AG20443 (cell line): ENCODE data around the gene DYRK2.

Experiments used
- DNase-seq: peaks from one replicate; pipeline ENCODE4 v3.0.0; 2012; ENCODE audit warnings: low spot score, mixed read lengths

The DYRK2 gene

DNA sequence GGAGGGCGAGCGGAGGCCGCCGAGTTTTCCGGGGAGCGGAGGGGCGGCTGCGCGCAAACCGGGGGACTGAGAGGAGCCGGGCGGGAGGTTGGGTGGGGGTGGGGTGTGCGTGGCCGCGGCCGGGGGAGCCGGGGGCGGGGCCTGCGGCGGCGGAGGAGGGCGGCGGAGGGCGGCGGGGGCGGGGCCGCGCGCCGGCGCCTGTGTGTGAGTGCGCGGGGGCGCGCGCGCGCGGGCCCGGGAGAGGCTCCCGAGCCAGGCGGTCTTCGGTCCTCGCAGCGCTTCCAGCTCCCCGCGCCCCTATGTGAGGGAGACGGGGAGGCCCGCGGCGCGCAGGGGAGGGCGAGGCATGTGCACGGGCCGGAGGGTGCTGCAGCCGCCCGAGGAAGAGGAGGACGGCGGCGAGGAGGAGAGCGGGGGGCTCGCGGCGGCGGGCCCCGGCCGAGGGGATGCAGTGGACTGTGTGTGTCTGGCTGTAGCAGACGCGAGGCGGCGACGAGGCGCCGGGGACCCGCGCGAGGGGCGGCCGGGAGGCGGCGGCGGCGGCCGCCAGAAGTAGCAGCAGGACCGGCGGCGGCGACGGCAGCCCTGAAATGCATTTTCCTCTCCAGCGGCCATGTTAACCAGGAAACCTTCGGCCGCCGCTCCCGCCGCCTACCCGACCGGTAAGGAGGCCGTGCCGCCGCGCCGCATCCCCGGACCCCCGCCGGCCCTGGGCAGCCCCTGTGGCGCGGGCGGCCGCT is at the start of gene DYRK2:
Gene DYRK2, plus strand, starts transcription at position 225 of the 740 bp plus-strand sequence. Its CDS starts 389 bp downstream, at position 614.
- peak; percentile 94 for DNase-seq

DNA sequence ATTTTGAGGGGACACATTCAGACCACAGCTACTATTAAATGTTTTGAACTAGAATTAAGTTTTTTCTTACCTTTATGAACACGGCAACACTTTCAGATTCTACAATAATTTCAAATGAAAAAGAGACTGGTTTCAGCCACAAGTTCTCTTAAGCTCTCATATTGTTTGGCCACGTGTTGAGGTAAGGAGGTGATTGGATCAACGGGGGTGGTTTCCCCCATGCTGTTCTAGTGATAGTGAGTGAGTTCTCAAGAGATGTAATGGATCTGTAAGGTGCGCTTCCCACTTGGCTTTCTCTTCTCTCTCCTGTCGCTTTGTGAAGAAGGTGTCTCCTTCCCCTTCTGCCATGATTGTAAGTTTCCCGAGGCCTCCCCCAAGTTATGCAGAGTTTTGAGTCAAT is 48.9 kb upstream of the DYRK2 start:
- DNase-seq: no peak

DNA sequence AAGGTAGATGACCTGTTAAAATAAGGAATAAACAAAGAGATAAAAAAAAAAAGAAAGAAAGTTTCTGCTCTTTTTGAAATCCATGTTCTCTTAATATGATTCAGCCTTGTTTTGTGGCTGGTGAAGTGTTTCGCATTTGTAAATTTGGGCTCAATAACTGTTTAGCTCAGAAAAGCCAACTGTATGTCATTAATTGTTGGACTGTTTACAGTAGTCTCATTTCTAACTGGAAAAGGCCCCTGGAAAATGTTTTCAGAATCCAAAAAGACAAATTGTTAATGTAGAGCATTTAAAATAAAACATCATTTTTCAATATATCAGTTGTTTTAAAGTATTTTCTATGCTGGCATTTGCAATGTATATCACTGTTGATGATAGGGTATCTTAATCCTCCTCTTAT is 47.4 kb upstream of the DYRK2 start:
- DNase-seq: no peak

DNA sequence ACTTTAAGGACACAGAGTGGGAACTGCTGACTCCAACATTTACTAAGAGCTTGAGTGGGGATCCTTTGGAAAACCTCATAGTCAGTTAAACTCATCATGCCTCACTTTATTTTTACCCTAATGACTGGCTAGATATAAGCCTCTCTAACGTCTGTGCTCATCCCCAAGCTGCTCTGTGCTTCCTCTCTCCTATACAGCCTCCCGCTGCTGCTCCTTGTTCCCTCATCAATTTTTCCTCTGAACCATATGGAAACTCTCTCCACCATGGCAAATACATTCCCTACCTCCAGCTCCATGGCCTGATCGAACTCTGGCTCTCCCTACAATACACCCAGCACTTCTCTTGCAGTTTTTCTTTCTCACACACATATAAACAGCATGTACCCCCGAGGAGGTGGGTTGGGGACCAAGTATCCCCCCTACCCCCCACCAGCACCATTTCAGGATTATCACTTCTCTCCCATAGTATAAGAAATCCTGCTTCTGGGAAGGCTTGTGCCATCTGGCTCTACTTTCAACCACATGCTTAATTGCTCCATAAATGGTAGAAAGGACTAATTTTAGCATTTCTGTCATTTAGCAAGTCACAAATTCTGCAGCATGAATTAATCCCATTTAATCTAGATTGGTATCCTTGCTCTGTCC is 39.2 kb upstream of the DYRK2 start:
- DNase-seq: no peak

DNA sequence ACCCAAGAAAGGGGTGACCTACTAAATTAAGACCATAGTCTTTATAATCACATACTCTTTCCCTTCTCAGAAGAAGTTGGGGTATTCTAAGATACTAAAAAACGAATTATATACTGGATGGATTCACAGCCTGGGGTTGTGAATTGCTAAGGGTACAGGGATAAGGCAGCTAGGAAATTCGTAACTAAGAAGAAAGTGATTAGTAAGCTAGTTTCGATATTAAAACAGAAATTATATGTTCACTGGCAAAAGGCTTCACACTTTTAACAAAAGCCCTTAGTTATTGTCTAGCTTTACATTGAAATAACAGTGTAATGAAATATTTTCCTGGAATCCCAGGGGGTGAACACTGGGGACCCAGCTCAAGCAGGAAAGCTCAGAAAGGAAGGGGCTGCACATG is 35.5 kb upstream of the DYRK2 start:
- DNase-seq: no peak

DNA sequence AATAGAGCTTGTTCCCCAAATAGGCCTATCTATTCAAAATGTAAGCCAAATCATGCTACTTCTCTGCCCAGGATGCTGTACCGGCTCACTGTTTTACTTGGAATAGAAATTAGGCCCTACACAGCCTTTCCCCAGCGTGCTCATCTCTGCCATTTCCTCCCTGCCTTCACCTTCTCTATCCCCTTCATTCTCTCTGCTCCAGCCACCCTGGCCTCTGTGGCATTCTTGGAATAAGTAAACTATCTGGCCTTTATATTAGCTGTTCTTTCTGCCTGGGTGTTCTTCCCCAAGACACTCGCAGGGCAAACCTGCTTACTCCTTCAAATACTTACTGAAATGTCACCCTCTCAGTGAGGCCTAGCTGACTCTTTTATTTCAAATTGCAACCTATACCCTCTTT is 30.9 kb upstream of the DYRK2 start:
- no peak for DNase-seq

DNA sequence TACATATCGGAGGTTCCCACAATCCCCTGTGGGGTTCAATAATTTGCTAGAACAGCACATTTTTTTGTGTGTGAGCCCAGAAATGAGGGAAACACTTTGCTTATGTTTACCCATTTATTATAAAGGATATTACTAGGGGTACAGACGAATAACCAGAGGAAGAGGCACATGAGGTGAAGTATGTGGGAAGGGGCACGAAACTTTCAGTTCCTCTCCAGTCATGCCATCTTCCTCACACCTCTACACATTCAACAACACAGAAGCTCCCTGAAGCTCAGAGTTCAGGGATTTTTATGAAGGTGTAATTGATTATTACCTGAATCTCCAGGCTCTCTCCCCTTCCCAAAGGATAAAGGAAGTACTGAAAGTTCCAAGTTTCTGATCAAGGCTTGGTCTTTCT is 30.2 kb upstream of the DYRK2 start:
- no peak for DNase-seq

DNA sequence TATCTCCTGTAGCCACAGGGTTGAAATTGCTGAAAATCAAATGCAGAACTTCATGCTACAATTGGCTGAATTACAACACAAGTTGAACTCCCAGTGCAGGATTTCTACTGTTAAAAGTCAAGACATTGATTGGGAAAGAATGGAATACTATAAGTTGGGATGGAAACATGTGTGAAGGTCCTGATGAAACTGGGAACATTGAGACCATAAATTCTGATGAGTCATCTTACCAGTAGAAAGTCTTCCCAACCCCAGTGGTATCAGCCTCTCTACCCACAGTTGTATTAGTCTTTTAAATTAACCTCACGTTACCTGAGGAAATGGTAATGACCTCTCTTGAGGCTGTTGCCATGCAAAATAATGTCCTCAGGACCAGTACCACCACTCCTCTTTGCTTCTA is 27.4 kb upstream of the DYRK2 start:
- no peak for DNase-seq

DNA sequence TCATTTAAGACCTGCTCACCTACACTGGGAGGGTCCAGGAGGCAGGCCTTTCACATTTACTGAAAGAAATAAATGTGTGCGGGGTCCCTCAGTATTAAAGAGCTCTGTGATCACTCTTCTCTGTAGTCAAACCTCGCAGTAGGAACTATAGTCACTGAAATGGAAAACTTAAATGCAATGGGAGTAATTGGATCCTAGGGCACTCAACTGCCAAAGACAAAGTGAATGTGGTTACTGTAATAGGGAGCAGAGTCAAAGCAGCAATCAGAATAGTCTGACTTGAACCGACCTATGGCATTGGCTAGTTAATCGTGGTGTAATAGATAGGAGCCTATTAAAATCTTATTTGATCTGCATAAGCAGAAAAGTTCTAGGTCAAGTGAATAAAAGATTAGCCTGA is 26.6 kb upstream of the DYRK2 start:
- DNase-seq: no peak

DNA sequence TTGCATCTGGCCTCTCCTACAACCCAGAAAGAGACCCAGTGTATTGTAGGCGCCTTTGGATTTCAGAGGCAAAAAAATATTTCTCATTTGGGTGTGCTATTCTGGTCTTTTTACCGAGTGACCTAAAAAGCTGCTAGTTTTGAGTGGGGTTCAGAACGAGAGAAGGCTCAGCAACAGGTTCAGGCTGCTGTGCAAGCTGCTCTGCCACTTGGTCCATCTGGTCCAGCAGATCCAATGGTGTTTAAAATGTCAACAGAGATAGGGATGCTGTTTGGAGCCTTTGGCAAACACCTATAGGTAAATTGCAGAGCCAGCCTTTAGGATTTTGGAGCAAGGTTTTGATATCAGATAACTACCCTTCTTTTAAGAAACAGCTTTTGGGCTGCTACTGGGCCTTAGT is 25.3 kb upstream of the DYRK2 start:
- DNase-seq: no peak

DNA sequence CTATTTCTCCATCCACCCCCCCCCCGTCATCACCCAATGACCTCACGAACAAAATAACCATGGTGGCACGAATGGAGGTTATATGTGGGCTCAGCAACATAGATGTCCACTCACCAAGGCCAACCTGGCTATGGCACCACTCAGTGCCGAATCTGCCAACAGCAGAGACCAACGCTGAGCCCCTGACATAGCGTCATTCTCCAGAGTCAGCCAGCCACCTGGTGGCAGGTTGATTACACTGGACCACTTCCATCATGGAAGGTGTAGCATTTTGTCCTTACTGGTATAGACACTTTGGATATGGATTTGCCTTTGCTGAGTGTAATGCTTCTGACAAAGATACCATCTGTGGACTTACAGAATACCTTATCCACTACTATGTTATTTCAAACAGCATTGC is 24.2 kb upstream of the DYRK2 start:
- DNase-seq: no peak

DNA sequence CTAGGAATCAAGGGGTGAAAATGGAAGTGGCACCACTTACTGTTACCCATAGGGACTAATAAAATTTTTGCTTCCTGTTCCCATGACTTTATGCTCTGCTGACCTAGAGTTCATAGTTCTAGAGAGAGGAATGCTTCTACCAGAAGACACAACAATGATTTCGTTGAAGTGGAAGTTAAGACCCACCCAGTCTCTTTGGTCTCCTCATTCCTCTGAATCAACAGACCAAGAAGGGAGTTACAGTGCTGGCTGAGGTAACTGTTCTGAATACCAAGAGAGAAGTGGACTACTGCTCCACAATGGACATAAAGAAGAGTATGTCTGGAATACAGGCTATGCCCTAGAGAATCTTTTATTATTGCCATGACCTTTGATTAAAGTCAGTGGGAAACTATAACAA is 23.5 kb upstream of the DYRK2 start:
- no peak for DNase-seq

DNA sequence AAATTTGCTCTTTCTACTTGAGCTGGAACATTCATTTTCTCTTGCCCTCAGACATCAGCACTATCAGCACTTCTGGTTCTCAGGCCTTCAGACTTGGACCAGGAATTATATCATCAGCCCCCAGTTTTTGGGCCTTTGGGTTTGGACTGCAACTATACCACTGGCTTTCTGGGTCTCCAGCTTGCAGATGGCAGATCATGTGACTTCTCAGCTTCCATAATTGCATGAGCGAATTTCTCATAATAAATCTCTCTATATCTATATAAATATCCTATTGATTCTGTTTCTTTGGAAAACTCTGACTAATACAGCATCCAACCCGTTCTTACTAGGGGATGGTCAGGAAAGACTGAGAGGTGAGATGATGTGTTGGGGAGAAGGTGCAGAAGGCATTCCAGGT is 22.4 kb upstream of the DYRK2 start:
- DNase-seq: no peak

DNA sequence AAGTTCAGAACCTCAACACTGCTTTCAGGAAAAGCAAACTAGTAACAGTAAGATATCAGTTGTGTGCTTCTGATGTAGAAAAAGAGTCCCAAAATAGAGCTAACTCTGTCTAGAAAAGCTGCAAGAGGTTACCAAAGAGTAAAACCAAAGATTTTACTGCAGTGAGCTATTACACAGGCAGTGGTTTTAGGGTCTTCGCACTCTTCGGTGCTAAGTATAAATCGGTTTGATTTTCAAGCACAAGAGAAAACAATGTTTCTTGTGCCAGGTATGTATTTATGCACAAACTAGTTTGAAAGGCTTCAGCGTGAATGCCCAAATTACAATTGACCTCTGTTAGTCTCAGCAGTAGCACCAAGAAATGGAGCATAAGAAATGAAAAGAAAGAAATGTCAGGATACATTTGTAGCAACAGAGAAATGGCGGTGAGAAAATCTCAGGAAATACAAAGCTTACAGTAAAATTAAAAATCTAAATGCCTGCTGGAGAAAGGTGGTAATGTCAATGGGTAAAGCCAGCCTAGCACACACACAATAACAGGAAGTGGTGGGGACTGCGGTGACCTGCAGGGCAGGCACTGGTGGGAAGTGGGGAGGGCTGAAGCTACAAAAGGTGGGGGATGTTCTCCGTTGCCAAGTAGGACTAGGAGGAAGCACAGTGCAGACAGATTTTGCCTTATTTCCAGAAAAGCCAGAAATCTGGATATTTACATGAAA is 18.0 kb upstream of the DYRK2 start:
- DNase-seq: no peak

DNA sequence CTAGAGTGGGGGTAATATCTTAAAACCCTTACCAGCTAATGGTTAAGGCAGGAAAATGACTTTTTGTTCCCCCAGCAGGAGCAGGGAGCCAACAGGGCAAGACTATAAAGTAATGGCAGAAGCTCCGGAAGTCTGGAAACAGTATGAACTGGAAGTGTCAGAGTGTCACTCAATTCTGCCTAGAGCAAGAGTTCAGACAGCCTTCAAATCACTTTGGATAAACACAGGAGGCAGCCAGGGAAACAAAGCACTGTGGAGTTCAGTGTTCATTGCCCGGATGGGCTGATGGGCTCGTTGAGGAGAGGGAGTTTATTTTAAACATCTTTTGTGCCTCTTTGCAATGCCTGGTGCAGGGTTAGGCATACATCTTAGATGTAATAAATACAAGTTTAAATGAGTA is 16.5 kb upstream of the DYRK2 start:
- DNase-seq: no peak

DNA sequence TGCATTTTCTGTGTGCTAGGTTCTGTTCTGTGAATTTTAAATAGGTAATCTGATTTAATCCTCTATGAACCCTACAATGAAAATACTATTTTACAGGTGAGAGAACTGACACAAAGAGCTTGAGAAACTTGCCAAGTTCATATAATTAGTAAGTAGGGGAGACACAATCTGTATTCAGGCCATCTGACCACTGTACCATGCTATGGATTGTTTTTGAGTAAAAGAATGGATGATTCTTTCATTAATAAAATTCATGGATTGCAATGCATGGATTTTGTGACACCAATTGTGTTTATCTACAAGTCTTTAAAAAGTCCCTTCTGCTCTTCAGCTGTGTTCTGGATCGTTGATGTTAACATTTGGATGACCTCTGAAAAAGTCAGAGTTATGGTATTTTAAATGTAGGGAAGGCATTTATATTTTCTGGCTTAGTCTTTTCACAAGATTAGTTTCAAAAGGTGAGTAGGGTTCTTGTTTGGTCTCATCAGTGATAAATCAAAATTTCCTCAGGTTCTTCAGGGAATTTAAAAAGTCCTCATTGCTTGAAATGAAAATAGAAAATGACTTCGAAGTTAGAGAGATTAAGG is 15.4 kb upstream of the DYRK2 start:
- no peak for DNase-seq

DNA sequence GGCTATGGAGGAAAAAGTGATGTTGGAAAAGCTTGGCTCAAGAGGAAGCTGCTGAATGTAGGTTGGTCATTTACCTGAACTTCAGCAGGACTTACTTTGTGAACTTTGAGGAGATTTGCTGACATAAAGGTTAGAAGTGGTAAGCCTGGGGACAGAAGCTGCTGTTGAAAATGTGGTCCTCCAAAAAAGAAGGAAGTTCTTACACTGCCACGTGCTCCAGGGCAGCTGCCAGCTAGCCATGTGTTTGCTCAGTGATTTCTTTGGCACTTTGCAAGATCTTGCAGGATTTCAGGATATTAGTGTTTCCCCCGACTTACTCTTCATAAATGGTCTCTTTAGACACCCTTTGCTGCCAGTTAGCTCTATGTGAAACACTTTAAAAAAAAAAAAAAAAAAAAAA is 14.8 kb upstream of the DYRK2 start:
- no peak for DNase-seq

DNA sequence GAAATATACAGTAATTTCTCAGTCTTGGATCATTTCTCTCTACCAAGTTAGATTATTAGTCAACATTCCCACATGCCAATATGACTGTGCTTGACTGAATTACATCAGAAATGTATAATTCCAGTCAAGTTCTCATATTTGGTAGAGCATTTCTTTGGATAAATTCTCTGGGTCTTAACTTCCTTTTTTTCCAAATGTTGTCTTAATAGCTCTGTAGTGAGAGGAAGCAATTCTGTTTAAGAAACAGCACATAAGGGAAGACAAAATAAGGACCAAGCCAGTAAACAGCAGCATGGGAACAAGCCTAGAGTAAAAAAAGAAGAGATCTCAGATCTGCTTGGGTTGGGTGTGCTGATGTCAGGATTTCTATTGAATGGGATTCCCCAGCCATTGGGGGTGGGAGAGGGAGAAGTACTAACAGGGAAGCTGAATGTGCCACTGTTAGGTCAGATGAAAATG is 14.2 kb upstream of the DYRK2 start:
- DNase-seq: no peak

DNA sequence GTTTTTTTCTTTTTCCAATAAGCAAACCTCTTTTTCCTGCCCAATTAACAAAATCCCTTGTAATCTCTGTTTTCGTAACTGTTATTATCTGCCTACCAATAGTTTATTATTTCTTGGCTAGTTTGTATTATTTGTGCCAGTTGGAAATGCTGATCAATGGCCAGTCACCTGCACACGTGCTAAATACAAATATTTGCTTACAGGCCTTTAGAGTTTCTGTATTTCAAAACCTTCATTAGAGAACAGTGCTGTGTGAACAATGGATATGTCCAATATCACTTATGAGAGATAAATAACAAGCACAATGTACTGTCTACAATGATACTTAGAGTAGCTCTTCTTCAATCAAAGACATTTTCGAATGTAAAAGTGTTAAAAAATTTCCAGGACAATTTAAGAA is 10.8 kb upstream of the DYRK2 start:
- no peak for DNase-seq

DNA sequence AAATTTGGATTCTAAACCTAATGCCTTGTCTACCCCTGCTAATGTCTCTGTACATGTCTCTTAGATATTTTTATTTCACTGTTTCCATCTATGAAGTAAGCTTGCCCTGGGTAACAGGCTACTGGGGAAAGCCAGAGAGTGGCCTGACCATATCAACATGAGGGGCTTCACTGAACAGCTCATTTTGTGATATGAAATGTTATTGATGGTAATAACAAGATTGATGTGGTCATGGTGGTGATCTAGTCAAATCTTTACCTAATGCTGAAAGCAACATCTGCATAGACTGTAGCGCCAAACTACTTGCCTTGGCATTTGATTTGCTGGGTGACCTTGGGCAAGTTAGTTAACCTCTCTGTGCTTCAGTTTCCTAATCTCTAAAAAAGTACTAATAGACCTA is 9.9 kb upstream of the DYRK2 start:
- no peak for DNase-seq

DNA sequence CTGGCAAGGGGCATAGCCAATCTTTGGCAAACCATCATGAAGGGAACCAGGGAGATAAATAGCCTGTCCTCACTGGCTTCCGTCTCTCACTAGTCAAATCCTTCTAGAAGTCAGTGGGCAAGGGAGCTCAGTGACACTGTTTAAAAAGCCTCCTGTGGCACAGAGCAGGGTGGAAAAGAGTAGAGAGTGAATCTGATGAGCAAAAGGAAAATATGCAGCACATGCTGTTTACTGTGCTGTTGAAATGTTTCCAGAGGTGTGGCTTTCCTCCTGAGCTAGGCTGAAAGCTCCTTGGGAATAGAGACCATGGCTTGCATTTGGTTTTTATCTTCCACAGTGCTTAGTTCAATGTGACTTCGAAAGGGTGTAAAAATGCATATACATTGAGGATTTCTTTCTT is 7.7 kb upstream of the DYRK2 start:
- DNase-seq: peak; percentile 40

DNA sequence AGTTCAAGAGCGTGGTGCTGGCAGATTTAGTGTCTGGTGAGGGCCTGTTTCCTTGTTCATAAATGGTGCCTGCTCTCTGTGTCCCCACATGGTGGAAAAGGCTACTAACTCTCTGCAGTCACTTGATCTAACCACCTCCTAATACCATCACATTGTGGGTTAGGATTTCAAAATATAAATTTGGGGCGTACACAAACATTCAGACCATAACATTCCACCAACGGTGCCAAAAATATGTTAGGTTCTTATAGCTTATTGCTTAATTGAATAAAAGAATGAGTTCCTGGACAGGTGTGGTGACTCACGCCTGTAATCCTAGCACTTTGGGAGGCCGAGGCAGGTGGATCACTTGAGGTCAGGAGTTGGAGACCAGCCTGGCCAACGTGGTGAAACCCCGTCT is 3.4 kb upstream of the DYRK2 start:
- no peak for DNase-seq

DNA sequence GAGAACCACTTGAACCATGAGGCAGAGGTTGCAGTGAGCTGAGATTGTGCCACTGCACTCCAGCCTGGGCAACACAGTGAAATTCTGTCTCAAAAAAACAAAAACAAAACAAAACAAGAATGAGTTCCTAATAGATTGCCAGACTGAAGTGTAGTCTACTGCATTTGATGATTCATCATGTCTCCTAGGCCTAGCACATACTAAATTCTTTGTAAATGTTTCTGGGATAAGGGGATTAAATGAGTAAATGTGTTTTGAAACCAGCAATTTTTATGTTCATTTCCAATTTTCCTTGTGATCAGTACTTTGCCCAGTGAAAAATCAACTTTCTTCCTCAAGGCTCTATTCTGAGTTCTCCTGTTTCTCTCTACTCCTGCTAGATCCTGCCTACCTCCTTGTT is 2.9 kb upstream of the DYRK2 start:
- DNase-seq: peak; percentile 58
